Measurements from ENCODE around the gene LINGO3.
A peak's percentile ranks its signal among the peaks of the same experiment; 100 is the strongest.

The LINGO3 gene

GRCh38 chr19:2327773-2328400, 19.9 kb upstream of the LINGO3 start (continued):
- TF ChIP-seq MZF1 (tag by site-specific recombination; IDR thresholded peaks at IDR 0.05; ENCODE audit: borderline replicate concordance) (no peak), ZNF121 (tag by site-specific recombination; IDR thresholded peaks at IDR 0.05) (no peak), ZNF426 (tag by site-specific recombination; IDR thresholded peaks at IDR 0.05) (no peak), ZNF610 (tag by site-specific recombination; IDR thresholded peaks at IDR 0.05; ENCODE audit: borderline replicate concordance) (no peak), IKZF3 (tag by site-specific recombination; IDR thresholded peaks at IDR 0.05) (no peak), SP7 (tag by site-specific recombination; IDR thresholded peaks at IDR 0.05) (no peak), BCL11B (tag by site-specific recombination; IDR thresholded peaks at IDR 0.05; ENCODE audit: low read depth) (no peak), ZSCAN30 (tag by site-specific recombination; IDR thresholded peaks at IDR 0.05) (no peak), FEZF1 (tag by site-specific recombination; IDR thresholded peaks at IDR 0.05) (no peak), ZXDB (tag by site-specific recombination; IDR thresholded peaks at IDR 0.05) (no peak)
- TF ChIP-seq, protein P1, sequence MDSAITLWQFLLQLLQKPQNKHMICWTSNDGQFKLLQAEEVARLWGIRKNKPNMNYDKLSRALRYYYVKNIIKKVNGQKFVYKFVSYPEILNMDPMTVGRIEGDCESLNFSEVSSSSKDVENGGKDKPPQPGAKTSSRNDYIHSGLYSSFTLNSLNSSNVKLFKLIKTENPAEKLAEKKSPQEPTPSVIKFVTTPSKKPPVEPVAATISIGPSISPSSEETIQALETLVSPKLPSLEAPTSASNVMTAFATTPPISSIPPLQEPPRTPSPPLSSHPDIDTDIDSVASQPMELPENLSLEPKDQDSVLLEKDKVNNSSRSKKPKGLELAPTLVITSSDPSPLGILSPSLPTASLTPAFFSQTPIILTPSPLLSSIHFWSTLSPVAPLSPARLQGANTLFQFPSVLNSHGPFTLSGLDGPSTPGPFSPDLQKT (IDR thresholded peaks at IDR 0.05; ENCODE audit: borderline replicate concordance, low read depth, low read length), result no peak
- TF ChIP-seq, protein P2, sequence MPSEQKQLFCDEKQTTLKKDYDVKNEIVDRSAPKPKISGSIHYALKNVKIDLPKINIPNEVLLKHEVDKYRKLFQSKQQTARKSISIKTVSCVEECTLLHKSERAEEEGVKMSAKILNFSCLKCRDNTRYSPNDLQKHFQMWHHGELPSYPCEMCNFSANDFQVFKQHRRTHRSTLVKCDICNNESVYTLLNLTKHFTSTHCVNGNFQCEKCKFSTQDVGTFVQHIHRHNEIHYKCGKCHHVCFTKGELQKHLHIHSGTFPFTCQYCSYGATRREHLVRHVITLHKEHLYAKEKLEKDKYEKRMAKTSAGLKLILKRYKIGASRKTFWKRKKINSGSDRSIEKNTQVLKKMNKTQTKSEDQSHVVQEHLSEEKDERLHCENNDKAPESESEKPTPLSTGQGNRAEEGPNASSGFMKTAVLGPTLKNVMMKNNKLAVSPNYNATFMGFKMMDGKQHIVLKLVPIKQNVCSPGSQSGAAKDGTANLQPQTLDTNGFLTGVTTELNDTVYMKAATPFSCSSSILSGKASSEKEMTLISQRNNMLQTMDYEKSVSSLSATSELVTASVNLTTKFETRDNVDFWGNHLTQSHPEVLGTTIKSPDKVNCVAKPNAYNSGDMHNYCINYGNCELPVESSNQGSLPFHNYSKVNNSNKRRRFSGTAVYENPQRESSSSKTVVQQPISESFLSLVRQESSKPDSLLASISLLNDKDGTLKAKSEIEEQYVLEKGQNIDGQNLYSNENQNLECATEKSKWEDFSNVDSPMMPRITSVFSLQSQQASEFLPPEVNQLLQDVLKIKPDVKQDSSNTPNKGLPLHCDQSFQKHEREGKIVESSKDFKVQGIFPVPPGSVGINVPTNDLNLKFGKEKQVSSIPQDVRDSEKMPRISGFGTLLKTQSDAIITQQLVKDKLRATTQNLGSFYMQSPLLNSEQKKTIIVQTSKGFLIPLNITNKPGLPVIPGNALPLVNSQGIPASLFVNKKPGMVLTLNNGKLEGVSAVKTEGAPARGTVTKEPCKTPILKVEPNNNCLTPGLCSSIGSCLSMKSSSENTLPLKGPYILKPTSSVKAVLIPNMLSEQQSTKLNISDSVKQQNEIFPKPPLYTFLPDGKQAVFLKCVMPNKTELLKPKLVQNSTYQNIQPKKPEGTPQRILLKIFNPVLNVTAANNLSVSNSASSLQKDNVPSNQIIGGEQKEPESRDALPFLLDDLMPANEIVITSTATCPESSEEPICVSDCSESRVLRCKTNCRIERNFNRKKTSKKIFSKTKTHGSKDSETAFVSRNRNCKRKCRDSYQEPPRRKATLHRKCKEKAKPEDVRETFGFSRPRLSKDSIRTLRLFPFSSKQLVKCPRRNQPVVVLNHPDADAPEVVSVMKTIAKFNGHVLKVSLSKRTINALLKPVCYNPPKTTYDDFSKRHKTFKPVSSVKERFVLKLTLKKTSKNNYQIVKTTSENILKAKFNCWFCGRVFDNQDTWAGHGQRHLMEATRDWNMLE (tag by site-specific recombination; conservative IDR thresholded peaks at IDR 0.05; ENCODE audit: low read depth), result no peak
- TF ChIP-seq, protein P3, sequence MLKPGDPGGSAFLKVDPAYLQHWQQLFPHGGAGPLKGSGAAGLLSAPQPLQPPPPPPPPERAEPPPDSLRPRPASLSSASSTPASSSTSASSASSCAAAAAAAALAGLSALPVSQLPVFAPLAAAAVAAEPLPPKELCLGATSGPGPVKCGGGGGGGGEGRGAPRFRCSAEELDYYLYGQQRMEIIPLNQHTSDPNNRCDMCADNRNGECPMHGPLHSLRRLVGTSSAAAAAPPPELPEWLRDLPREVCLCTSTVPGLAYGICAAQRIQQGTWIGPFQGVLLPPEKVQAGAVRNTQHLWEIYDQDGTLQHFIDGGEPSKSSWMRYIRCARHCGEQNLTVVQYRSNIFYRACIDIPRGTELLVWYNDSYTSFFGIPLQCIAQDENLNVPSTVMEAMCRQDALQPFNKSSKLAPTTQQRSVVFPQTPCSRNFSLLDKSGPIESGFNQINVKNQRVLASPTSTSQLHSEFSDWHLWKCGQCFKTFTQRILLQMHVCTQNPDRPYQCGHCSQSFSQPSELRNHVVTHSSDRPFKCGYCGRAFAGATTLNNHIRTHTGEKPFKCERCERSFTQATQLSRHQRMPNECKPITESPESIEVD (tag by site-specific recombination; IDR thresholded peaks at IDR 0.05), result no peak
- TF ChIP-seq, protein P4, sequence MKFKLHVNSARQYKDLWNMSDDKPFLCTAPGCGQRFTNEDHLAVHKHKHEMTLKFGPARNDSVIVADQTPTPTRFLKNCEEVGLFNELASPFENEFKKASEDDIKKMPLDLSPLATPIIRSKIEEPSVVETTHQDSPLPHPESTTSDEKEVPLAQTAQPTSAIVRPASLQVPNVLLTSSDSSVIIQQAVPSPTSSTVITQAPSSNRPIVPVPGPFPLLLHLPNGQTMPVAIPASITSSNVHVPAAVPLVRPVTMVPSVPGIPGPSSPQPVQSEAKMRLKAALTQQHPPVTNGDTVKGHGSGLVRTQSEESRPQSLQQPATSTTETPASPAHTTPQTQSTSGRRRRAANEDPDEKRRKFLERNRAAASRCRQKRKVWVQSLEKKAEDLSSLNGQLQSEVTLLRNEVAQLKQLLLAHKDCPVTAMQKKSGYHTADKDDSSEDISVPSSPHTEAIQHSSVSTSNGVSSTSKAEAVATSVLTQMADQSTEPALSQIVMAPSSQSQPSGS (tag by site-specific recombination; IDR thresholded peaks at IDR 0.05; ENCODE audit: low read depth), result peak; percentile 72

DNA sequence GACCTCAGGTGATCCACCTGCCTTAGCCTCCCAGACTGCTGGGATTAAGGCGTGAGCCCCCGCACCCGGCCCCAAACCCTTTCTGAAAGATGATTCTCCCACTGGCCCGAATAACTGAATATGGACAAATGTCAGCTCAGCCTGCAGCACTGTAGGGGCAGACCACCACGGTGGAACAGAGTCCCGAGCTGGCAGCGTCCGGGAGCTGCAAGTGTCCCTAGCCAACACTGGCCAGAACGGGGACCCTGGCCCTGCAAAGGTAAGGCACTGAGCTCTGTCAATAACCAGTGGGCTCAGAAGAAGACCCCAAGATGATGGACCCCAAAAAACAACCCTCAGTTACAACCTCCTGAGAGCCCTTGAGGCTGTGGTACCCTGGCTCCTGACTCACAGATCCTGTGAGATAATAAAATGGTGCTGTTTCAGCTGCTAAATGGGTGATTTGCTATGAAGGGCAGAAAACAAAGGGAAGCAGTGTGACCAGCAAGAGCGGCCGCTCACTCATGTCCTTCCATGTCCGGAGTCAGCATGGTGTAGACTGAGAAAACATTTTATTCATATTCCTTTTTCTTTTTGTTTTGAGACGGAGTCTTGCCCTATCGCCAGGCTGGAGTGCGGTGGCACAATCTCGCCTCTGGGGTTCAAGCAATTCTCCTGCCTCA, 18.9 kb upstream of the LINGO3 start:
- no peak for TF ChIP-seq ZNF280C (tag by site-specific recombination; IDR thresholded peaks at IDR 0.05)
- TF ChIP-seq ZNF19 (tag by site-specific recombination; IDR thresholded peaks at IDR 0.05; ENCODE audit: low read depth), result no peak
- no peak for TF ChIP-seq ZNF473 (tag by site-specific recombination; IDR thresholded peaks at IDR 0.05)
- no peak for TF ChIP-seq ZNF311 (tag by site-specific recombination; IDR thresholded peaks at IDR 0.05; ENCODE audit: borderline replicate concordance)
- Histone ChIP-seq H3K27ac (ENCODE audit: extremely low read depth, low read depth, low read length) (no peak overlapping the region), H3K36me3 (ENCODE audit: control insufficient read depth in 2 of 2, insufficient read depth in 1 of 2, low read length in 2 of 2) (peaks cover 11 to 34% of the 10 kb centered on the region in 2 experiments; a peak in 2 of 3 replicates), H3K4me3 (ENCODE audit: low read depth, low read length) (no peak overlapping the region), H3K9me3 (ENCODE audit: control insufficient read depth, insufficient read depth, low read depth, low read length) (no peaks in the 10 kb centered on the region), H3K4me1 (ENCODE audit: control insufficient read depth, insufficient read depth, low read length) (peaks cover 13% of the 10 kb centered on the region)
- CTCF ChIA-PET, result interaction anchor here (0.5 to 0.7 kb wide), 4 partner anchors 65 to 1162 kb away, joined by 3 to 4 read pairs (median 4); partner anchors contain the start of gene GADD45B
- POLR2A ChIA-PET, result interaction anchor here (1.7 to 2.0 kb wide), 2 partner anchors 10 to 149 kb away, joined by 5 read pairs; partner anchors contain the start of gene GADD45B
